HG02840 (cell line): ENCODE data around the gene FCER2.
A peak's percentile ranks its signal among the peaks of the same experiment; 100 is the strongest.

Experiments
- ATAC-seq: cut with Tn5 transposase; IDR thresholded peaks from one replicate; pipeline ENCODE4 v1.9.1; 2021; ENCODE audit warnings: mild to moderate bottlenecking, moderate library complexity, moderate number of reproducible peaks; ENCODE audit not compliant: unreplicated experiment, low FRiP score

FCER2 gene

DNA sequence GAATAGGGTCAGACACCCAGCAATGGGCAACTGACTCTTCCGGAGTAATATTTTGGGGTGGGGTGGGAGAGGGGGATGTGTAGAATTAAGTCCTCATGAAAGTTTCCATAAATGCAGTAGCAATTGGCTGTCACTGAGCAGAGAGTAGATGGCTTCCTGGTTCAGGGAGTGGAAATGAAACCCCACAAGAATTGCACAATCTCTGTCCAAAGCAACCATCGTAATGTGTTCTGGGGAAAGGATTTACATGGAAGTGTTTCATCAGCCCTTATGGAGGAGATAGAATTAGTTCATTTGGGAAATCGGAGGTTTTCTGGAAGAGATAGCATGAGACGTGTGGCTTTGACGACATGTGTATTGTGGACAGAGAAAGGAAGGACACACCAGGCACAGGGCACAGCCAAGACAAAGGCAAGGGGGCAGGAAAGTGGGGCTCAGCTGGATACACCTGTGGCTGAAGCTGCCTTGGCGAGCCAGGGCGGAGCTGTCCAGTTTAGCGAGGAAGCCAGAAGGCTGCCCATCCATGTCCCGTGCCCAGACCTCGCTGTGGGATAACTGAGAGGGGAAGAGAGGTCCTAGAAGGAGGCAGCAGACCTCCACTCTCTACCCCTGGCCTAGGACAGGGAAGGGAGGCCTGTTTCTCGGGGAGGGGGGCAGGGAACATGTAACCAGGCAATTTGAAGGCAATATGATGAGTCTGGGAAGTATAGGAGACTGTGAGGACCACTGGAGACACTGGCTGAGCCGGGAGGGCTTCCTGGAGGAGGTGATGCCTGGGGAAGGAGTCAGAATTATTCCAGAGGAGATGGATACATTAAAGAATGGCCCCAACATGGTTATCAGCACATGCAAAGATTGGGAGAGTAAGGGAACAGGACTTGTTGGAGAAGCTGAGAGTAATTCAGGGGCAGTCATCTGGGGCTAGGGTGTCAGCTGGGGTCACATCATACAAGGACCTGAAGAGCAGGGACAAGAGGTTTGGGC is 32.6 kb upstream of the FCER2 start:
- ATAC-seq, result no peak

DNA sequence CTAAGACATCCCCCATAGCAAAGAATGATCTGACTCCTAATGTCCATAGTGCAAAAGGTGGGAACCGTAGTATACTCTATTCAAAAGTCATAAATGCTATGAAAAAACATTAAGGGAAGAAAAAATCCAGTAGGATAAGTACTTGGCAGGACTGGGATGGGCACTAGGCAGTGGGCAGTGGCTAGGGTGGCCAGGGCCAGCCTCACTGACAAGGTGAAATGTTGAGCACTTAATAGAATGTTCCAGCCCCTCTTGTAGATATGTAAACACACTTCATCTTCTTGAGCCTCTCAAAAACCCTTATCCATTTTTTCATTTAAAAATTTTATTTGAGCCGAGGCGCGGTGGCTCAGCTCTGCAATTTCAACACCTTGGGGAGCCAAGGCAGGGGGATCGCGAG is 31.4 kb upstream of the FCER2 start:
- ATAC-seq, result no peak

DNA sequence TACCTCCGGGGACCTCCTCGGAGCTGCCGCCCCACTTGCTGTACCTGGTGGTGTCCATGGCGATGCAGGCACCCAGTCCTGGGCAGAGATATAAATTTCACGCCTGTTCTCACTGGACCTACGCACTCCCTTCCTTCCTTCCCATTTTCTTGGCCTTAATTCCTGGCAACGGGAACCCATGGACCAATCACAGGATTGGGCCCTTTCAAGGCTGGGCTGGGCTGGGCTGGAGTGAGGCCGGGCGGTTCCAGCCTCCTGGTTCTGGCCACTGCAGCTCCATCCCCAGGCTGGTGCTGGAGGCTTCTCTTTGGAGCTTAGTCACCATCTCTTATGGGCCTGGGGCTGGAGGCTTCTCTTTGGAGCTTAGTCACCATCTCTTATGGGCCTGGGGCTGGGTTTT is 30.1 kb upstream of the FCER2 start, which contains the start of gene CLEC4G:
CLEC4G (minus strand) TSS at position 66 of the 400 bp plus-strand sequence; CDS start at position 58, 8 bp downstream.
- ATAC-seq, result no peak

DNA sequence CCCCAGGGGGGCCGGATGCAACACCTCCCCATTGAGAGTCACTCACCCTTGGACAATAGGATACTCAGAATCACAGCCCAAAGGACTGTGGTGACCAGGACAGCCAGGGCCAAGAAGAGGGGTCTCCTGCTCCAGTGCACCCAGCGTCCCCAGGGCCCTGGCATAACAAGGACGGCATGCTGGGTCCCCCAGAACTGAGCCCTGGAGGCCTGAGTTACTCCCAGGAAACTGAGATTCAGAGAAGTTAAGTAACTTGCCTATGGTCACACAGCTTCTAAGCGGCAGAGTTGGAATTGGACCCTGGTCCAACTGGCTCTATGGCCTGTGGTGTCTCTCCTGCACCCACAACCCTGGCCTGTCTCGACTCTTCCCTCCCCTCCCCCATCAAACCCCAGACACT is 29.7 kb upstream of the FCER2 start:
- no peak for ATAC-seq

DNA sequence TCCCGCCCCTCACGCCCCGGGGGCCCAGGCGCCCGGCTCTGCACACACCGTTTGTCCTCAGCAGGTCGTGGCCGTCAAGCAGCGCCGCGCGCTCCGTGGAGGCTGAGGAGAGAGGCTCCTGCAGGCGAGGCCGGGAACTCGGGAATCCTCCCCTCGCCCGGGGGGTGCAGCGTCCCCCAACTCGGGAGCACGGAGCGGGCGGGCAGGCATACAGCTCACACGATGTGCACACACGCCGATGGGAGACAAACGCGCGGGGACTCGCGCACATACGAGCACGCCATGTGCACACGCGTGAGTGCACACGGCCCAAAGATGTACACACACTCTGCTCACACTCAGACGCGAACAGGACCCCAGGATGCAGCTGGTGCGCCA is 29.3 kb upstream of the FCER2 start:
- ATAC-seq, result no peak

DNA sequence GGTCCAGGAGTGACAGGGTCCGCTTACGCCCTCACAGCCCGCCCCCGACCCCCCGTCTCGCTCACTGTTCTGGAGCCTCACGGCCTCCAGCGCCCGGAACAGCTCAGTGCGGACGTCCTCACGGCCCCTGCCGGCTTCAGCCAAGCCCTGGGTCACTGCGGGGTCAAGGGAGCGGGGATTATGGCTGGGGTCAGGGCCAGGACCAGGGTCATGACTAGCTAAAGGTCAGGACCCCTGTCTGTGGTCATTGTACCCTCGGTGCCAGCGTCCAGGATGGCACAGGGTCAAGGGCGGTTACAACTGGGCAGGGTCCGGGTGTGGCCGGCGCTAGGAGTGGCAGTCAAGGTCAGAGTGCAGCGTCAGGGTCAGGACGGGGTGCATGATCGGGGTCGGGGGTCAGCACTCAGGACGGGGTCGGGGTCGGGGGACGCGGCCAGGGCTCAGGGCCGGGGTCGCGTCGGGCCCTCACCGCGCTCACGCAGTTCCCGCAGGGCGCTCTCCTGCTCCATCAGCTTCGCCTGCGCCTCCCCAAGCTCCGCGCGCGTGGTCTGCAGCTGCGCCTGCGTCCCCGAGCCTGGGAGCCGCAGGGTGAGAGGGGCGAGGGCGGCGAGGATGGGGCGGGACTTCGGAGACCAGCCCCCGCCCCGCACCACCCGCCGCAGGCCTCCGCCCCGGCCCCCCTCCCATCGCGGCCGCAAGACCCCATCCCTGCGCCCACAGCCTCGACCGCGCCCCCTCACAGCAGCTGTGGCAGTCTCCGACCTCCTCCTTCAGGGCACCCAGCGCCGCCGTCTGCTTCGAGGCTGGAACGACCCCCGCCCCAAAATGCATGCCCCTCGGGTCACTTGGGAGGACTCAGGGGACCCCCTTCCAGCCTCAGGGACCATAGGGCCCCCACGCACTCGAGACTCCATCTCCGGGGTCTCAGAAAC is 28.6 kb upstream of the FCER2 start:
- ATAC-seq, result no peak

DNA sequence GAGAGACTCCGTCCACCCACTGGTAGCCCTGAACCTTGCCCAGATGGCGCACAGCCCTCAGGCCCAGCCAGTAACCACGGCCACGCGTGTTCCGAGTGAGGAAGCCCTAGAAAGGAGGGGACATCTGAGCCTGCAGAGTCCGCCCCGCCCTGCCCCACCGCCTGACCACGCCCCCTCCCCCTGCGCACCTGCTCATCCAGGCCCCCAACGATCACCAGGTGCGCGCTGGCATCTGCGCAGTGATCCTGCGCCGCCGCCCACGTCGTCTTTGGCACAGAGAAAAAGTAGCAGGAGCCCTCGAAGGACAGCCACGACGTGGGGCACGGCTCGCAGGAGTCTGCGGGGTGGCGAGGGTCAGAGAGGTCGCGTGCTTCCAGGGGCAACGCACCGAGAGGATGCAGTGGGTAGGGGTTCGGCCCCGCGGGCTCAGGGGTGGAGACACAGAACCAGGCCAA is 27.9 kb upstream of the FCER2 start:
- ATAC-seq, result no peak

DNA sequence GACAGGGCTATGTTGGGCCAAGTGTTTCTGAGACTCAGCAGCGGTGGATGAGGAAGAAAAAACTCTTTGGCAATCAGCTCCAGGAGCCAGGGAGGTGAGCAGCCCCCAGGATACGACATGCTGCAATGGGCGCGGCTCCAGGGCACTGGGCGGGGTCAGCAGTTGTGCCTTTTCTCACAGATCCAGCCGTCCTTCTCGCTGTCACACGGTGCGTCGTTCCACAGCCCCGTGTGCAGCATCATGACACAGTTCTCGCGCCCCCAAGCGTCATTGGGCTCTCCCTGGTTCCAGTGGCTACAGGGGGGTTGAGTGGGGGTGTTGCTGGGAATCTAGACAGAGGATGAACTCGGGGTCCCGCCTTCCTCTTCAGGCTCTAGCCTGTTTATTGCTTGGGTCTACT is 27.3 kb upstream of the FCER2 start:
- no peak for ATAC-seq

DNA sequence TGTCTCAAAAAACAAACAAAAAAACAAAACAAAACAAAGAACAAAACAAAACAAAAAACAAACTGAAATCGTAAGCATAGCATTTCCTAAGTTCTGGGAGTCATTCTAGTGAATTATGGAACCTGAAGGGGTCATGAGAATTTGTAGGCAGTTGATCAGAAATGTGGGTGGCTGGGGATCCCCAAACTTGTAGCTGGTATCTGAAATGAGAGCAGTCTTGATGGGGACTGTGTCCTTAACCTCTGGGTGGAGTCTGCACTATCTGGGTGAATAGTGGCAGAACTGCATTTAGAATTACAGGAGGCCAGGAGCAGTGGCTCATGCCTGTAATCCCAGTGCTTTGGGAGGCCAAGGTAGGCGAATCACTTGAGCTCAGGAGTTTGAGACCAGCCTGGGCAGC is 23.9 kb upstream of the FCER2 start:
- no peak for ATAC-seq

DNA sequence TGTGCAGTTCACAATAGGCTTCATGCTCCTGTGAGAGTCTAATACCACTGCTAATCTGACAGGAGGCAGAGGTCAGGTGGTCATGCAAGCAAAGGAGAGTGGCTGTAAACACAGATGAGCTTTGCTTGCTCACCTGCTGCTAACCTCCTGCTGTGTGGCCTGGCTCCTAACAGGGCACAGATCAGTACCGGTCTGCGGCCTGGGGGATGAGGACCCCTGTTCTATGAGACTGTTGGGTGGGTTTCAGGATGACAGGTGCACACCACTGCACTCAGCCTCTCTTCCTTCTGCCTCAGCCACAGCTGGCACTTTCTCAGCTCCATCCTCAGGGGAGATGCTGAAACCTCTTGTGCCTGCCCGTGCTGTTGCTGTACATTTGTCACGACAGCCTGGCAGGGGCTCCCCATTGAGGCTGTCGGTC is 20.3 kb upstream of the FCER2 start:
- no peak for ATAC-seq

DNA sequence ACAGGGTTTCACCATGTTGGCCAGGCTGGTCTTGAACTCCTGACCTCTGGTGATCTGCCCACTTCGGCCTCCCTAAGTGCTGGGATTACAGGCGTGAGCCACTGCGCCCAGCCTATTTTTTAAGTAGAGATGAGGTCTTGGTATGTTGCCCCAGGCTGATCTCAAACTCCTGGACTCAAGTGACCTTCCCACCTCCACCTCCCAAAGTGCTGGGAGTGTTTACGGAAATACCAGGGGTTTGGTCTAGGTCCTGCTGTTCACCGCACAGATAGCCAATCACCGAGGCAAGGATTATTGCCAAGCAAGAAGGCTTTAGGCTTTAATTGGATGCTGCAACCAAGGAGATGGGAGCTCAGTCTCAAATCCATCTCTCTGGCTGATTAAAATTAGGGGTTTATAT is 18.4 kb upstream of the FCER2 start:
- ATAC-seq, result no peak

DNA sequence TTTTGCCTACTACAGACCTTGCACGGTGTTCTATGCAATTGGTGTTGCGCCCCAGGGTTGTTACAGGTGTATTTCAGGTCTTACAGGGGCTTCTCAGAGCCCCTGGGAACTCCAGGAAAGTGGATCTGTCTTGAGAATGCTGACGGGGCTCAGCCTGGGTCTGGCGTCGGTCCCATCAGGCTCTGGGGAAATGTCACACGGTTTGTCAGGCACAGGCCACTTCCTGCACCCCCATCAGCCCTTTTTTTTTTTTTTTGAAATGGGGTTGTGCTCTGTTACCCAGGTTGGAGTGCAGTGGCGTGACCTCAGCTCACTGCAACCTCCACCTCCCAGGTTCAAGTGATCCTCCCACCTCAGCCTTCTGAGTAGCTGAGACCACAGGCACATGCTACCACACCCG is 16.7 kb upstream of the FCER2 start:
- ATAC-seq, result no peak

DNA sequence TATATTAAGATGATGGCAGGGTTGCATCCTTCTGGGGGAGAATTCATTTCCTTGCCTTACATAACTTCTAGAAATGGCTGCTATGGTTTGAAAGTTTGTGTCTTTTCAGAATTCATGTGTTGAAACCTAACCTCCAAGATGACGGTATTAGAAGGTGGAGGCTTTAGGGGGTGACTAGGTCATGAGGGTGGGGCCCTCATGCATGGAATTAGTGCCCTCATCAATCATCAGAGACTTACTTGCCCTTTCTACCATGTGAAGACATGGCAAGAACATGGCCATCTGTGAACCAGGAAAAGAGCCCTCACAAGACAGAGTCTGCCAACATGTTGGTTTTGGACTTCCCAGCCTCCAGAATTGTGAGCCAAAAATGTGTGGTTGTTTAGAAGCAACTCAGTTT is 14.8 kb upstream of the FCER2 start:
- ATAC-seq, result no peak

DNA sequence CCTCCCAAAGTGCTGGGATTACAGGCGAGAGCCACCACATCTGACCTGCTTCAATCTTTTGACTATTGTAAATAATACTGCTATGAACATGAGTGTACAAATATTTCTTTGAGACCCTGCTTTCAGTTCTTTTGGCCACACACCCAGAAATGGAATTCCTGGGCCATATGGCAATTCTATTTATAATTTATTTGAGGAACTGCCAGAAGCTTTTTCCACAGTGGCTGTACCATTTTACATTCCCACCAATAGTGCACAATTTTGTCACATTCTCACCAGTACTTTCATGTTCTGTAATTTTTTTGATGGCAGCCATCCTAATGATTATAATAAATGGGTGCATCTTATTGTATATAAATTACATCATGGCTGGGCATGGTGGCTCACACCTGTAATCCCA is 13.7 kb upstream of the FCER2 start:
- no peak for ATAC-seq

DNA sequence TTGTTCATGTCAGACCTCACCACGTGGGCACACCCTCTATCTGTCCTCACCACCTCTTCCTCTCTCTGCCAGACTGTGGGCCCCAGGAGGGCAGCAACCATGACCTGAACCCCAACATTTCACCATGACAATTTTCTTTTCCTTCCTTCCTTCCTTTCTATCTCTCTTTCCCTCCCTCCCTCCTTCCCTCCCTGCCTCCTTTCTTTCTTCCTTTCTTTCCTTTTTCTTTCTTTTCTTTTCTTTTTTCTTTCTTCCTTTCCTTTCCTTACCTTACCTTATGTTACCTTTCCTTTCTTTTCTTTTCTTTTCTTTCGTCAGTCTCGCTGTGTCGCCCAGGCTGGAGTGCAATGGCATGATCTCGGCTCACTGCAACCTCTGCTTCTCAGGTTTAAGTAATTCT is 8.7 kb upstream of the FCER2 start:
- ATAC-seq, result no peak

DNA sequence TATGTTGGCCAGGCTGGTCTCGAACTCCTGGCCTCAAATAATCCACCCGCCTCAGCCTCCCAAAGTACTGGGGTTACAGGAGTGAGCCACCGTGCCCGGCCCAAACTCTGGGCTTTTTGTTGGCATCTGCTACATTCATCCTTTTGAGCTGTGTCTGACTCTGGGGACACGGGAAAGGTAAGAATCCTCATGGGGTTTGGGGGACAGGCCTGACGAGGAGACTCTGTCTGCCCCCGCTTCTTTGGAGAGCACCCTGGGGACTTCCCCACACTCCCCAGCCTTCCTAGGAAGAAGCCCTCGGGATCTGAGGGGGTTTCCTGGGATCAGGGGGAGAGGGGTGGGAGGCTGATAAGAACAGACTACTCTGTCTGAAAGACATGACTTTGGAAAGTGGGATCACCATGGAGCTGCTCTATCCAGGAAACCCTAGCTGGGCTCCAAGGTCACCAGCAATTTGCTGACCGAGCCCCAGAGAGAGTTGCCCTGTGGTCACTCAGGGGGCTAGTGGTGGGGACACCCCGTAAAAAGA is 8.1 kb upstream of the FCER2 start:
- ATAC-seq, result no peak

DNA sequence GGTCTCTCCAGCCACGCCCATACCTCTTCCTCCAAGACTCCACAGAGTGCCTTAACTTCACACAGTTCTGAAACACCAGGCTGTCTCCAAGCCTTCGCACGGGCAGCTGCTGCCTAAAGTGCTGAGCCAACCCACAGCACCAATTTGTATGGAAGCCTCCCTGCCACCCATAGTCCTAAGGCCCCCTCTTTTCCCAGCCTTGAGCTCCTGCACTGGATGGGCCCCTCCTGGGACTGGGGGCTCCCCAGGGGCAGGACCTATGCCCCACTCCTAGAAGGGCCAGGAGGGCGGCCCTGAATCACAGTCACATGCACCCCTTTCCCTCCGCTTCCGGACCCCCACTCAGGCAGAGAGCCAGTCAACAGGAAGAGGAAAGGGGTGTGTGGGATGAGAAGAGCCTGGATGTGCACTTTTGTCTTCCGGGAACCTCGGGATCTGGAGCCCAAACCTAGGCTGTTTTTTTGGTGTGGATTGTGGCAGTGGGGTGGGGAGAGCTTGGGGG is 5.1 kb upstream of the FCER2 start:
- ATAC-seq, result no peak

DNA sequence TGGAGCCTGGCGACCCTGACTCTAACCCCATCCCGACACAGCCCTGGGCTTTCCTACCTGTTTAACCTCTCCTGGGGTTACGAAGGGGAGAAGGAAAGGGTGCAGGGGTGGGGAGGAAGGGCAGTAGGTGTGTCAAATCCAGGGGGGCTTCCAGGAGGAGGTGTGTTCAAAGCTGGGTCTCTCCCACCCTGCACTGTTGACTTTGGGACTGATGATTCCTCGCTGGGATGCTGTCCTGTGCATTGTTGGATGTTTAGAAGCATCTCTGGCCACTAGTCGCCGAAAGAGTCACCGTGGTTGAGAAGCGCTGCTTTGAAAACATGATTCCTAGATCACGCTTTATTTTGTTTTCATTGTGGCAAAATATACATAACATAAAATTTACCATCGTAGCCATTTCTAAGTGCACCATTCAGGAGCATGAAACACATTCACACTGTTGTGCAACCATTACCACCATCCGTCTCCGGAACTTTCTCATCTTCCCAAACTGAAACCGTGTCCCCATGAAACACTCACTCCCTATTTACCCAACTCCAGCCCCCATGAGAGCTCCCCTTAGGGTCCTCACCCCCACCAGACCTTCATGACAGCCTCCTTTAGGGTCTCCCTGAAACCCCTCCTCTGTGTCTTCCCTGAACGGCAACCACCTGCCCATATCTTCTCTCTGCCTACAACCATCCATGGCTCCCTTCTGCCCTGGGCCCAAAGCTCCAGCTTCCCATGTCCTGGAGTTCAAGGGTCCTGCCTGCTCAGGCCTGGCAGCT is 4.4 kb upstream of the FCER2 start:
- ATAC-seq, result no peak

DNA sequence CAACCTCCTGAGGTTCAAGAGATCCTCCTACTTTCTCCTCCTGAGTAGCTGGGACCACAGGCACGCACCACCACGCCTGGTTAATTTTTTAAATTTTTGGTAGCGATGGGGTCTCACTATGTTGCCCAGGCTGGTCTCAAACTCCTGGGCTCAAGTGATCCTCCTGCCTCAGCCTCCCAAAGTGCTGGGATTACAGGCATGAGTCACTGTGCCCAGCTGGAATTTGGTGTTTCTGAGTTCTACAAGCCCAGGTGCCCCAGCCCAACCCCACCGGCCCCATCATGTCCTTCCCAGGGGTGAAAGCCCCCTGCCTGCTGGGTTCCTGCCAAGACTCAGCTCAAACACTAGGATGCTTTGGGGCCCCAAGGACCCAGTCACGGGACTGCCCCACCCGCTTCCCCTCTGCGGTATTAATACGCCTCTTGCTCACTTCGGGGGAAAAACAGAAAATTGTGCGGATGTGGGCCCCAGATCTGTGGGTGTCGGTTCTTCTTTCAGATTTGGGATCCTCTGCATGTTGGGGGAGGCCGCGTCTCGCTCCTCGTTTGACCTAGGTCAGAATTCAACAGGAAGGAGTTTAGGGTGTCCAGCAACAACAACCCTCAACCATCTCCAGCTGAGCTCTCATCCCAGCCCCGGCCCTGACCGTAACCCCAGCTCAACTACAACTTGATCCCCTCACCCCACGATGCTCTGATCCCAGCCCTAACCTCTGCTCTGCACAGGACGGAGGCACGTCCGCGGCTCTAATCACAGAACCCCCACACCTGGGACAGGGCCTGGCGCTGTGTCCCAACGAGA is 3.7 kb upstream of the FCER2 start:
- ATAC-seq, result peak; percentile 44
